ENCODE data around the gene IFT27.
"Not testable (repeated sequence)": the region's sequence is repeated elsewhere in the genome, so short reads cannot be mapped to it uniquely, and the experiment has no call there.

- not testable (repeated sequence) for TF ChIP-seq EZH2 (IDR thresholded peaks at IDR 0.05; ENCODE audit: low read length, missing control alignments); CTCF (conservative IDR thresholded peaks at IDR 0.05 in 1 of 2, IDR thresholded peaks at IDR 0.05 in 1 of 2; ENCODE audit: low read depth in 1 of 2, low read length in 2 of 2)
Observed at GRCh38 chr22:36731321-36731720, 44.6 kb downstream of the IFT27 start.
